KG1 (cell line): ENCODE measurements around the gene PDS5A.
A peak's percentile ranks its signal among the peaks of the same experiment; 100 is the strongest.
"Not testable (repeated sequence)": the region's sequence is repeated elsewhere in the genome, so short reads cannot be mapped to it uniquely, and the experiment has no call there.

ENCODE experiments used
- DNase-seq: peaks from one replicate; lab custom pipeline; 2025; lab: John Stamatoyannopoulos, UW

The PDS5A gene

DNA sequence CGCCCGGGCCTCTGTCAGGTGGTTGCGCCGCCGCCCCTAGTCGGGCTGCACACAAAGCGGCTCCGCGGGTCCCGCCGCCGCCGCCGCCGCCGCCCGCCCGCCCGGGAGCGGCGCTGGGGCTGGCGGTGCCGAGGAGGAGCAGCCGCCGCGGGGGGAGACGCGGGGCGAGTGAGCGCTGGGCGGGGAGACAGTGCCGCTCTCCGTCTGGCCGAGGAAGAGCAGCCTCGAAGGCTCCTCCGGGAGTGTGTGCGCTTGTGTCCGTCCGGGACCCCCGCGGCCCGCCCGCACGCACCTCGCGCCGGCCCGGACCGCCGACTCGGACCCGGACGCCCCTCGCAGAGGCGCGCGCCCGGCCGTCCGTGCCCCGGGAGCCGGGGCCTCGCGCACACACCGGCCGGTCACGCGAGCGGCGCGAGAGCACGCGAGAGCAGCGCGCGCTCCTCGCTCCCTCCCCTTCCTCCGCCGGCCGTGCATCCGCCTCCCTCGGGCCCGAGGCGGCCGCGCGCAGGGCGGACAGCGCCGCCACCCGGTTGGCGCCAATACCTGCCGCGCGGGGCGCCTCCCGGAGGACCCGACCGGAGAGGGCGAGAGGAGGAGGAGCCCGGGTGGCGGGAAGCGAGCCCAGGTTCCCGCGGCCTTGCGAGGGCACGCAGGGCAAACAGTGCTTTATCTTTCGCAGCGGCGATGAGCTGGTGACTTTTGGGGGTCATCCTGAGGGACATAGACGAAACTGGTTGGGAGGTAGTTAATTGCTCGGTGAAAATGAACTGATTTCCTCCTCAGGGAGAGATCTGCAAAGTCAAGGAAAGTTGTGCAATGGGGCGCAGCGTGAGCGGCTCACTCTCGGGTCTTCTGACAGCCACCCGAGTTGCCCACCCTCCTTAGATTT is at the start of gene PDS5A:
Gene PDS5A, minus strand, starts transcription at position 423 of the 889 bp plus-strand sequence. CDS start 1,334 bp downstream, outside the sequence.
- peak; percentile 87 for DNase-seq

- not testable (repeated sequence) for DNase-seq
Observed at GRCh38 chr4:40024049-40024448, 46.3 kb upstream of the PDS5A start.

- not testable (repeated sequence) for DNase-seq
Observed at GRCh38 chr4:40021116-40021515, 43.4 kb upstream of the PDS5A start.

- no peak for DNase-seq
Observed at GRCh38 chr4:40020221-40020620, 42.5 kb upstream of the PDS5A start.

GRCh38 chr4:40016007-40016406 is 38.3 kb upstream of the PDS5A start:
- no peak for DNase-seq

DNA sequence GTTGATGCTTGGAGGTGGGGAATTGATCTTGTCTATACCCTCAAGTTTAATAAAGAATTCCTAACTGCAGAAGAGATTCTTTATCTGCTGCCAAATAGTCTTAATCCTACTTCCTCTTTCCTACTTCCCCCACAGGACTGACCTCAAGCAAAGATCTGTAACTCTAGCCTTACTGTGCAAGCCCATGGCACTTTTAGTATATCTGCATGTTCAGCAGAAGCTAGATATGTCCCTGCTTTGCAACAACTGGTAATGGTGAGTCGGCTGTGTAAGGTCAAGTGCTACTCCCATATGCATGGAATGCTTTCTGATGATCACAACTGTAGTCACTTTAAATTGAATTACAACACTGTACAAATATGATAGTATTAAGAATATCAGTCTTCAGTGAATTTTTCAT is 26.3 kb upstream of the PDS5A start:
- no peak for DNase-seq

DNA sequence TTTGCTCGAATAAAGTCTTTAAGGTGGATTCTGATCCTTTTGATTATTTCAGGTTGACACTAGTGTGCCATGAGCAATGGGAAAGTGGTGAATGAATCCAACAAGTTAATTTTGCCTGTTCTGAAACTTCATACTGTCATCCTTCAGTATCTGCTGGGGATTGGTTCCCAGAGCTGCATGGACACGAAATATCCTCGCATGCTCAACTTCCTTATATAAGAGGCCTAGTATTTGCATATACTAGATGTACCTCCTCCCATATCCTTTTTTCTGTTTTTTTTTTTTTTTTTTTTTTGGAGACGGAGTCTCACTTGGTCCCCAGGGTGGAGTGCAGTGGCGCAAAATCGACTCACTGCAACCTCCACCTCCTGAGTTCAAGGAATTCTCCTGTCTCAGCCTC is 23.0 kb upstream of the PDS5A start:
- no peak for DNase-seq

GRCh38 chr4:39998659-39999345 is 21.1 kb upstream of the PDS5A start:
- DNase-seq, result no peak

DNA sequence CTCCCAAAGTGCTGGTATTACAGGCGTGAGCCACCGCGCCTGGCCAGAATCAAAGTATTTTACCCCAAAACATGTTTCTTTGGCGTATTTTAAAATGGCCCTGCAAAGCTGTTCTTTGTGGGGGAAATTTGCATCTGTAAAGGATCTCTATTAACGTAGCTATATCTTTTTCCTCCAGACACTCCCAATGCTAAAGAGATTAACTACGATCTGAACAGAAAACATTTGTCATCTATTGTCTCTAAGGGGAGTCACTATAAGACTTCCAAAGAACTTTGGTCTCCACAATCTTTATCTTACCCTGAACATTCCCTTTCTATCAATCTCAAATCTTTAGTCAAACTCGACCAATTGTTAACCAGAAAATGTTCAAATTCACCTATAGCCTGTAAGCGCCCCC is 19.1 kb upstream of the PDS5A start:
- DNase-seq, result no peak

- DNase-seq, result no peak
Observed at GRCh38 chr4:39994406-39994805, 16.7 kb upstream of the PDS5A start.

DNA sequence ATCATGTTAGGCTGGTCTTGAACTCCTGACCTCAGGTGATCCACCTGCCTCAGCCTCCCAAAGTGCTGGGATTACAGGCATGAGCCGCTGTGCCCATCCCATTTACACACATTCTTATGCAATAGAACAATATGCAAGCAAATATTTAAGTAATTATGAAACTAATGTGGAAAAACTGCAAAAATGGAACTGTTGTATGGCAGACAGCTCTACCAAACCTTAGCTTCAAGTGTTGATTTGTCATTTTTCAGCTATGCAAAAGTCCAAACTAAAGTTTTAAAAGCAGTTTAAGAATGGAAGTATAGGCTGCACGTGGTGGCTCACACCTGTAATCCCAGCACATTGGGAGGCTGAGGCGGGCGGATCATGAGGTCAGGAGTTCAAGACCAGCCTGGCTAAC is 11.7 kb upstream of the PDS5A start:
- not testable (repeated sequence) for DNase-seq

DNA sequence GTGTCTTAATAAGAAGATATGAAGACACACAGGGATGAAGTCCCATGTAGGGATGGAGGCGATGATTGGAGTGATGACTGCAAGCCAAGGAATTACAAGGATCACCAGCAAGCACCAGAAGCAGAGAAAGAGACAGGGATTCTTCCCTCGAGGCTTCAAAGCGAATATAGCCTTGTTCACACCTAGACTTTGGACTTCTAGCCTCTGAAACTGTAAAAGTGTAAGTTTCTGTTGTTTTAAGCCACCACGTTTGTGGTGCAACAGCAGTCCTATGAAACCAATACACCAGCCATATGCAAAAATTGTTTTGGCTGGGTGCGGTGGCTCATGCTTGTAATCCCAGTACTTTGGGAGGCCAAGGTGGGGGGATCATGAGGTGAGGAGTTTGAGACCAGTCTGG is 9.8 kb upstream of the PDS5A start:
- DNase-seq, result no peak

- DNase-seq, result no peak
Observed at GRCh38 chr4:39978904-39979303, 1.2 kb upstream of the PDS5A start.

GRCh38 chr4:39978378-39978775 is 666 bp upstream of the PDS5A start:
- no peak for DNase-seq

DNA sequence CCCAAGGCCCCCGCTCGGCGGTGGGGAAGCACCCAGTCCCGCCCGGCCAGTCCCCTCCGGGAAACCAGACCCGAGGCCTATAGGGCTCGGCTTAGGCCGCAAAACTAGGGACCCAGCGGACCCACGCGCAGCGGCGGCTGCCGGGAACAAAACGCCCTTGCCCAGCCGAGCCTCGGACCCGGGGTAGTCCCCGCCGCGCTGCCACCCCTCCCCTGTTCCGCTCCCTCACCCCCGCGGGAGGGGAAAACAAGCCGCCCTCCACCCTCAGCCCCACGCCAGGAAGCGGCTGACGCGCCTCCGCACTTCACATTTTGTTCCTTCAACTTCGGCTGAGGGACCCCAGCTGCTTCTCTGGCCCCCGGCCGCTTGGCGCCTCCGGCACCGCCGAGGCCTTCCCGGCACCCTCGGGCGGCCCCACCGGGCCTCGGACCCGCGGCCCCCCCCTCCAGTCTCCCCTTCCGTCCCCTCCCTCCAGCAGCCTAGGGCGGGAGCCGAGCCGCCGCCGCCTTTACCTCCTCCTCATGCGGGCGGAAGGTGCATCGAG is 694 bp downstream of the PDS5A start:
- peak; percentile 49 for DNase-seq

GRCh38 chr4:39976141-39976944 is 1.4 kb downstream of the PDS5A start:
- peak; percentile 36 for DNase-seq

DNA sequence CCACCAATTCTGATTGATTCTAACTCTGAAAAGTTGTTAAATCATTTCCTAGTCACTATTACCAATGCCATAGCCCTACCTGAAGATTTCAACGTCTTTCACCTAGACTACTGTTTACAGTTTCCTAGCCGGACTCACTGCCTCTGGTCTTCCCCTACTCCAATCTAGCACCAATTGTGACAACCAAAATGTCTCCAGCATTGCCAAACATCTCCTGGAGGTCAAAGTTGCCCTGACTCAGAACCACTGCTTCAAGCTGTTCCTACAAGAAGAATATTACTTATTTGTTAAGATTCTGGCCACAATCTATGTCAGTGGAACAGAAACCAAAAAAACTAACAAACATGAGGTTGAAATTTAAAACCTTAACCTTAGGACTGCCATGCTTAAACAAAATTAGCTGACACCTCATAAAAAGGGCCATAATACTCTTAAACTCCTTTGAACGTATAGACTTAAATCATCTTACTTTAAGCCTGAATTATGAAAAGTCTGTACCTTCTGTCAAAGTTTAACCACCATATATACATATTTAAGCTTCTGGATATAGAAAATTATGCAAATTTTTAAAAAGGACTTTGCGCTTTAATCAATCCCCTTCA is 2.1 kb downstream of the PDS5A start:
- no peak for DNase-seq

- DNase-seq, result not testable (repeated sequence)
Observed at GRCh38 chr4:39973052-39973451, 4.7 kb downstream of the PDS5A start.

DNA sequence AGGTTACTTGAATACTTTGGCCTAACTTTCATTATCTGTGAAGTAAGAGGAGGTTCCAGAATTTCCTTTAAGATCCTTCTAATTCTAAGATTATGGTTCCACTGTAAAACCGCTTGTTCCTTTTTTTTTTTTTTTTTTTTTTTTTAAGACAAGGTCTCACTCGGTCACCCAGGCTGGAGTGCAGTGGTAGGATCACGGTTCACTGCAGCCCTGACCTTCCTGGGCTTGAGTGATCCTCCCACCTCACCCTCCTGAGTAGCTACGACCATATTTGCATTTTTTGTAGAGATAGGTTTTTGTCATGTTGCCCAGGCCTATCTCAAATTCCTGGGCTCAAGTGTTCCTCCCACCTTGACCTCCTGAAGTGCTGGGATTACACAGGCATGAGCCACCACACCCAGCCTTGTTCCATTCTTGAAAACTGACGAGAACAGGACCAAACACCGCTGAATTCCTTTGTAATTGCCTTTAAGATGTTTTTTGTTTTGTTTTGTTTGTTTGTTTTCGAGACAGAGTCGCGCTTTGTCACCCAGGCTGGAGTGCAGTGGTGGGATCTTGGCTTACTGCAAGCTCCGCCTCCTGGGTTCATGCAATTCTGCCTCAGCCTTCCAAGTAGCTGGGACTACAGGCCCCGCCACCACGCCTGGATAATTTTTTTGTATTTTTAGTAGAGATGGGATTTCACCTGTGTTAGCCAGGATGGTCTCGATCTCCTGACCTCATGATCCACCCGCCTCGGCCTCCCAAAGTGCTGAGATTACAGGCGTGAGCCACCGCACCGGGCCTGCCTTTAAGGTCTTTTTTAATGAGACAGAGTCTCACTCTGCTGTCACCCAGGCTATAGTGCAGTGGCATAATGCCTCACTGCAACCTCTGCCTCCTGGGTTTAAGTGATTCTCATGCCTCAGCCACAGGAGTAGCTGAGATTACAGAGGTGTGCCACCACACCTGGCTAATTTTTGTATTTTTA is 6.8 kb downstream of the PDS5A start:
- no peak for DNase-seq

- no peak for DNase-seq
Observed at GRCh38 chr4:39963656-39964055, 14.1 kb downstream of the PDS5A start.
